HepG2 (cell line): ENCODE results near the gene TMED5. TPM values are rescaled to one million over a fixed set of nuclear protein-coding genes. Genes with fewer than 3 reads are reported as not detected.

Experiments
- ATAC-seq: fragments of 200-7000 bp; cut with Tn5 transposase; 3 replicates; pipeline ENCODE4 v1.9.1; 2020; ENCODE audit warnings: mild to moderate bottlenecking, moderate library complexity
- BruUV-seq: library from RNA; stranded (reverse); fragments of 400-500 nt; replicated peaks from 2 replicates; lab custom pipeline; 2021; lab: Mats Ljungman, UMichigan
- CTCF ChIA-PET: fragments of 300-600 bp; formaldehyde crosslinking; extraction: SDS; loops from one replicate; lab custom pipeline; 2021; ENCODE audit warnings: low total read pairs, inconsistent platforms, low intra/inter-chr PET ratio; lab: Yijun Ruan, JAX
- POLR2A ChIA-PET: fragments of 350-600 bp; sonication (Branson Sonifier 250); formaldehyde crosslinking; loops from one replicate; lab custom pipeline; 2020; ENCODE audit warnings: antibody characterized with exemption, inconsistent platforms; lab: Yijun Ruan, JAX
- DNase-seq: peaks from one replicate; pipeline ENCODE4 v3.0.0-alpha.2; 2015; ENCODE audit warnings: low spot score
- FAIRE-seq: peaks from 3 replicates; lab custom pipeline; 2011; peaks lifted over from hg19 to GRCh38; lab: Jason Lieb, UNC
- H2AFZ ChIP-seq: one replicate; pipeline ENCODE4 v1.6.1; 2011; ENCODE audit warnings: low read length, inconsistent platforms
- H3K27ac ChIP-seq: fragments of 300-600 bp; 3 replicates; pipeline ENCODE4 v1.8.0; 2011; ENCODE audit warnings: mixed run types, mild to moderate bottlenecking, mixed read lengths, low read length, inconsistent platforms; ENCODE audit not compliant: insufficient read depth; ENCODE audit errors: extremely low read length
- H3K27me3 ChIP-seq, 2 experiments: fragments of 200-600 bp in 1 of 2; 2 replicates in 1 of 2; 3 replicates in 1 of 2; pipeline versions ENCODE4 v1.6.0 to v1.8.0; 2011; ENCODE audit warnings: low read length in 2 of 2, mild to moderate bottlenecking in 2 of 2, moderate library complexity in 2 of 2, inconsistent platforms in 1 of 2; ENCODE audit not compliant: insufficient read depth in 2 of 2, control insufficient read depth in 1 of 2
- H3K36me3 ChIP-seq, 2 experiments: fragments of 200-600 bp in 1 of 2; replicated peaks in 1 of 2; 2 replicates in 1 of 2; 3 replicates in 1 of 2; pipeline versions ENCODE4 v1.5.1 to v1.8.0; 2011; ENCODE audit warnings: low read length in 2 of 2, inconsistent platforms in 1 of 2; ENCODE audit not compliant: insufficient read depth in 2 of 2, control insufficient read depth in 1 of 2
- H3K4me1 ChIP-seq: 2 replicates; pipeline ENCODE4 v1.5.1; 2012; ENCODE audit warnings: low read length, inconsistent platforms; ENCODE audit not compliant: insufficient read depth
- H3K4me2 ChIP-seq: 2 replicates; pipeline ENCODE4 v1.6.0; 2011; ENCODE audit warnings: low read depth, low read length, inconsistent platforms
- H3K4me3 ChIP-seq, 3 experiments: fragments of 200-600 bp in 1 of 3; sonication (generic), shearing (Covaris generic) in 1 of 3; replicated peaks in 1 of 3; 2 replicates each; pipeline ENCODE4 v1.5.1; 2011 to 2016; ENCODE audit warnings: low read length in 3 of 3, inconsistent platforms in 2 of 3, low read depth in 2 of 3, mild to moderate bottlenecking in 2 of 3, control low read depth in 1 of 3, mixed read lengths in 1 of 3; ENCODE audit not compliant: insufficient read depth in 1 of 3
- H3K79me2 ChIP-seq: one replicate; pipeline ENCODE4 v1.6.1; 2011; ENCODE audit warnings: low read length, inconsistent platforms; ENCODE audit not compliant: insufficient read depth
- H3K9ac ChIP-seq: 2 replicates; pipeline ENCODE4 v1.6.0; 2011; ENCODE audit warnings: mild to moderate bottlenecking, low read depth, low read length, inconsistent platforms; ENCODE audit not compliant: insufficient read depth
- H3K9me3 ChIP-seq: 2 replicates; pipeline ENCODE4 v1.5.1; 2012; ENCODE audit warnings: mild to moderate bottlenecking, low read length
- H4K20me1 ChIP-seq: 2 replicates; pipeline ENCODE4 v1.6.0; 2011; ENCODE audit warnings: inconsistent platforms, mild to moderate bottlenecking, low read length, moderate library complexity; ENCODE audit not compliant: insufficient read depth
- FOXO1 ChIP-seq: sonication (generic); formaldehyde crosslinking; IDR thresholded peaks from 2 replicates; pipeline ENCODE4 v1.4.0; 2020; ENCODE audit warnings: missing genetic modification reagents
- SALL1 ChIP-seq: sonication (generic); formaldehyde crosslinking; IDR thresholded peaks from 2 replicates; pipeline ENCODE4 v1.8.0; 2022; ENCODE audit warnings: mild to moderate bottlenecking, missing genetic modification reagents
- ZNF121 ChIP-seq: sonication (generic); formaldehyde crosslinking; IDR thresholded peaks from 2 replicates; pipeline ENCODE4 v1.5.0; 2020; ENCODE audit warnings: mild to moderate bottlenecking, missing genetic modification reagents
- ZNF501 ChIP-seq: sonication (generic); formaldehyde crosslinking; IDR thresholded peaks from 2 replicates; pipeline ENCODE4 v1.5.1; 2020; ENCODE audit warnings: mild to moderate bottlenecking, moderate library complexity, missing genetic modification reagents
- WGBS: methylation state at CpG from one replicate; pipeline ENCODE4 v1.1.6; 2017; ENCODE audit warnings: low lambda C conversion rate; 5-methylcytosine and 5-hydroxymethylcytosine counted together
- in situ Hi-C: cut with HindIII; loops from 2 replicates; pipeline ENCODE4 v1.10.0; 2017; ENCODE audit warnings: low pct_unique_long_range_greater_than_20kb; ENCODE audit not compliant: extremely low pct_ligation_motif_present
- intact Hi-C: fragments of 100-400 bp; cut with micrococcal nuclease; formaldehyde crosslinking; loops from one replicate; pipeline ENCODE4 v1.10.0; 2022; ENCODE audit not compliant: unreplicated experiment
- polyA plus RNA-seq, 8 experiments: library from polyadenylated mRNA; depleted of rRNA in 3 of 8; stranded (reverse) in 7 of 8; unstranded in 1 of 8; fragments of >200 nt; fragmentation: Illumina TruSeq in 4 of 8; extraction: Trizol in 4 of 8; gene quantifications; 2 replicates each; pipeline versions ENCODE4 v1.2.1 to v1.2.3, GENCODE V29; 2011 to 2016; ENCODE audit warnings: low read depth in 4 of 8, missing spikeins in 1 of 8, mixed read lengths in 1 of 8; ENCODE audit not compliant: insufficient read depth in 1 of 8
- total RNA-seq, 5 experiments: library from RNA; depleted of rRNA; stranded (reverse); fragments of >200 nt; fragmentation: Illumina TruSeq; extraction: Trizol; gene quantifications; 2 replicates each; pipeline ENCODE4 v1.2.3, GENCODE V29; 2016; ENCODE audit warnings: low read depth in 1 of 5

TMED5 gene
- total and polyA plus RNA-seq, 2 of the 13 experiments (the other 11 are each of a cell fraction or from before 2014, with no cell fraction given): 58.1 to 99.0 TPM

- ChIA-PET POLR2A (no interaction called here), CTCF (no interaction called here)
- in situ Hi-C loops: no loop called here
- 0 out of 5 replicates have a peak, but pooled peaks cover 0 to 5% of the 10 kb centered on the region in 2 experiments for H3K36me3 ChIP-seq
- no peak overlapping the region for H3K4me3 ChIP-seq
- no peak overlapping the region for H3K27ac ChIP-seq
- no peak overlapping the region for H3K9ac ChIP-seq
- 90% methylated on average over 6 of the region's 6 CpGs for WGBS
- ATAC-seq: no peak
- H2AFZ ChIP-seq: no peak overlapping the region
- H3K4me2 ChIP-seq: no peak overlapping the region
- BruUV-seq: no TSS peak
- intact Hi-C loops: no loop called here
- no peaks in the 10 kb centered on the region for H3K9me3 ChIP-seq
- no peaks in the 10 kb centered on the region for H4K20me1 ChIP-seq
- TF ChIP-seq SALL1 (no peak), ZNF501 (CRISPR knock-in tag) (no peak)
- H3K4me1 ChIP-seq: peaks cover 28% of the 10 kb centered on the region
- FAIRE-seq: no peak
- no peaks in the 10 kb centered on the region for H3K79me2 ChIP-seq
- no peak for DNase-seq
- H3K27me3 ChIP-seq: no peaks in the 10 kb centered on the region
Measured at GRCh38 chr1:93219443-93219842, 39.2 kb upstream of the TMED5 start.

GRCh38 chr1:93215322-93215721, 35.1 kb upstream of the TMED5 start:
- H3K4me1 ChIP-seq: no peaks in the 10 kb centered on the region
- no peaks in the 10 kb centered on the region for H3K79me2 ChIP-seq
- H3K27ac ChIP-seq: no peak overlapping the region
- no peak for FAIRE-seq
- no peaks in the 10 kb centered on the region for H3K9me3 ChIP-seq
- H3K9ac ChIP-seq: no peak overlapping the region
- in situ Hi-C loops (no loop called here), intact Hi-C loops (no loop called here)
- H3K36me3 ChIP-seq: peaks cover 0 to 10% of the 10 kb centered on the region in 2 experiments; a peak in 1 of 5 replicates
- no peaks in the 10 kb centered on the region for H4K20me1 ChIP-seq
- no peaks in the 10 kb centered on the region for H3K27me3 ChIP-seq
- no peak overlapping the region for H3K4me2 ChIP-seq
- 95% methylated on average over 2 of the region's 2 CpGs for WGBS
- no peak for DNase-seq
- H2AFZ ChIP-seq: no peak overlapping the region
- TF ChIP-seq ZNF121 (0 out of 2 replicates have a peak, but pooled peaks have one; percentile 34), FOXO1 (CRISPR knock-in tag) (no peak)
- no peak overlapping the region for H3K4me3 ChIP-seq
- ChIA-PET CTCF (no interaction called here), POLR2A (no interaction called here)
- BruUV-seq: no TSS peak
- no peak for ATAC-seq
